WTC11 (cell line): Measurements from ENCODE around the gene NRIP2. TPM values are rescaled to one million over a fixed set of nuclear protein-coding genes. Genes with fewer than 3 reads are reported as not detected.

Experiments used
- ATAC-seq: fragments of 200-7000 bp; cut with Tn5 transposase; 2 replicates; pipeline ENCODE4 v1.10.0; 2021; ENCODE audit warnings: mild to moderate bottlenecking, moderate library complexity
- CTCF ChIA-PET: fragments of 300-600 bp; sonication (Branson Sonifier 250); formaldehyde crosslinking; loops from one replicate; lab custom pipeline; 2021; ENCODE audit warnings: antibody characterized with exemption; lab: Charles Lee
- POLR2A ChIA-PET: fragments of 350-600 bp; sonication (Branson Sonifier 250); formaldehyde crosslinking; loops from one replicate; lab custom pipeline; 2021; ENCODE audit warnings: antibody characterized with exemption; lab: Charles Lee
- DNase-seq: peaks from one replicate; pipeline ENCODE4 v3.0.0; 2021; ENCODE audit warnings: low spot score
- H3K27ac Mint-ChIP-seq: 2 replicates; pipeline ENCODE4 v1.8.0; 2021; ENCODE audit warnings: mixed read lengths
- H3K27me3 Mint-ChIP-seq: 2 replicates; pipeline ENCODE4 v1.8.0; 2021; ENCODE audit warnings: low read depth, mild to moderate bottlenecking, moderate library complexity, mixed read lengths
- H3K36me3 Mint-ChIP-seq: 2 replicates; pipeline ENCODE4 v1.8.0; 2021; ENCODE audit warnings: mixed read lengths
- H3K4me1 Mint-ChIP-seq: 2 replicates; pipeline ENCODE4 v1.8.0; 2022; ENCODE audit warnings: mixed read lengths
- H3K4me3 Mint-ChIP-seq: 2 replicates; pipeline ENCODE4 v1.8.0; 2021; ENCODE audit warnings: mild to moderate bottlenecking, moderate library complexity, mixed read lengths
- H3K9me3 Mint-ChIP-seq: 2 replicates; pipeline ENCODE4 v1.8.0; 2021; ENCODE audit warnings: mixed read lengths
- ETV6 ChIP-seq: sonication (generic); formaldehyde crosslinking; IDR thresholded peaks from 2 replicates; pipeline ENCODE4 v1.8.1; 2022; ENCODE audit warnings: mild to moderate bottlenecking, missing genetic modification reagents
- FOXJ3 ChIP-seq: sonication (generic); formaldehyde crosslinking; IDR thresholded peaks from 2 replicates; pipeline ENCODE4 v1.9.0; 2021; ENCODE audit warnings: missing genetic modification reagents, mild to moderate bottlenecking, borderline replicate concordance
- GABPB1 ChIP-seq: sonication (generic); formaldehyde crosslinking; IDR thresholded peaks from 2 replicates; pipeline ENCODE4 v1.8.1; 2023; ENCODE audit warnings: mild to moderate bottlenecking, missing genetic modification reagents
- IRF2 ChIP-seq: sonication (generic); formaldehyde crosslinking; IDR thresholded peaks from 2 replicates; pipeline ENCODE4 v1.8.0; 2022; ENCODE audit warnings: low read depth, missing genetic modification reagents, borderline replicate concordance
- MXD4 ChIP-seq: fragments of 250-450 bp; sonication (Bioruptor Pico); IDR thresholded peaks from 2 replicates; pipeline ENCODE4 v1.8.0; 2021; ENCODE audit warnings: mild to moderate bottlenecking, moderate library complexity, borderline replicate concordance
- NFYB ChIP-seq: sonication (generic); formaldehyde crosslinking; conservative IDR thresholded peaks from 2 replicates; pipeline ENCODE4 v1.8.0; 2022; ENCODE audit warnings: low read depth, missing genetic modification reagents
- NR2C2 ChIP-seq: sonication (generic); formaldehyde crosslinking; IDR thresholded peaks from 2 replicates; pipeline ENCODE4 v1.8.0; 2022; ENCODE audit warnings: mild to moderate bottlenecking, missing genetic modification reagents
- PRRX2 ChIP-seq: fragments of 250-450 bp; sonication (Bioruptor Pico); IDR thresholded peaks from 2 replicates; pipeline ENCODE4 v1.8.0; 2021; ENCODE audit warnings: mild to moderate bottlenecking
- SMAD3 ChIP-seq: sonication (generic); formaldehyde crosslinking; IDR thresholded peaks from 2 replicates; pipeline ENCODE4 v1.8.0; 2022; ENCODE audit warnings: missing genetic modification reagents, mild to moderate bottlenecking, borderline replicate concordance
- SMAD4 ChIP-seq: sonication (generic); formaldehyde crosslinking; IDR thresholded peaks from 2 replicates; pipeline ENCODE4 v1.8.0; 2022; ENCODE audit warnings: mild to moderate bottlenecking, missing genetic modification reagents
- TCF7 ChIP-seq: sonication (generic); formaldehyde crosslinking; IDR thresholded peaks from 2 replicates; pipeline ENCODE4 v1.8.0; 2022; ENCODE audit warnings: mild to moderate bottlenecking, low read depth, missing genetic modification reagents, moderate library complexity
- TEAD1 ChIP-seq: sonication (generic); formaldehyde crosslinking; IDR thresholded peaks from 2 replicates; pipeline ENCODE4 v1.8.0; 2022; ENCODE audit warnings: mild to moderate bottlenecking, missing genetic modification reagents
- TP53 ChIP-seq: sonication (generic); formaldehyde crosslinking; IDR thresholded peaks from 2 replicates; pipeline ENCODE4 v1.8.1; 2023; ENCODE audit warnings: mild to moderate bottlenecking, missing genetic modification reagents
- ZNF121 ChIP-seq: sonication (generic); formaldehyde crosslinking; IDR thresholded peaks from 2 replicates; pipeline ENCODE4 v1.8.0; 2023; ENCODE audit warnings: missing genetic modification reagents
- ZNF138 ChIP-seq: sonication (generic); formaldehyde crosslinking; conservative IDR thresholded peaks from 2 replicates; pipeline ENCODE4 v1.8.1; 2022; ENCODE audit warnings: mild to moderate bottlenecking, moderate library complexity, missing genetic modification reagents
- total RNA-seq: library from RNA; stranded (reverse); gene quantifications from 3 replicates; pipeline ENCODE4 v1.2.3, GENCODE V29; 2021
- TF ChIP-seq, protein P1 (sequence below): fragments of 250-450 bp; sonication (Bioruptor Pico); IDR thresholded peaks from 2 replicates; pipeline ENCODE4 v1.8.0; 2021; ENCODE audit warnings: mild to moderate bottlenecking
- TF ChIP-seq, protein P2 (sequence below): sonication (generic); formaldehyde crosslinking; IDR thresholded peaks from 2 replicates; pipeline ENCODE4 v1.8.1; 2022; ENCODE audit warnings: low read depth, mild to moderate bottlenecking, moderate library complexity, missing genetic modification reagents, borderline replicate concordance
- TF ChIP-seq, protein P3 (sequence below): sonication (generic); formaldehyde crosslinking; IDR thresholded peaks from 2 replicates; pipeline ENCODE4 v1.8.1; 2022; ENCODE audit warnings: mild to moderate bottlenecking, moderate library complexity, missing genetic modification reagents
- TF ChIP-seq, protein P4 (sequence below): sonication (generic); formaldehyde crosslinking; IDR thresholded peaks from 2 replicates; pipeline ENCODE4 v1.8.0; 2022; ENCODE audit warnings: missing genetic modification reagents
- TF ChIP-seq, protein P5 (sequence below): fragments of 250-450 bp; sonication (Bioruptor Pico); IDR thresholded peaks from 2 replicates; pipeline ENCODE4 v1.9.0; 2021; ENCODE audit warnings: mild to moderate bottlenecking
- TF ChIP-seq, protein P6 (sequence below): sonication (generic); formaldehyde crosslinking; IDR thresholded peaks from 2 replicates; pipeline ENCODE4 v1.8.1; 2023; ENCODE audit warnings: mild to moderate bottlenecking, missing genetic modification reagents
- TF ChIP-seq, protein P7 (sequence below): sonication (generic); formaldehyde crosslinking; IDR thresholded peaks from 2 replicates; pipeline ENCODE4 v1.8.0; 2023; ENCODE audit warnings: mild to moderate bottlenecking, missing genetic modification reagents

NRIP2 gene
- total RNA-seq, 1 experiment from 2014 or later = not detected

DNA sequence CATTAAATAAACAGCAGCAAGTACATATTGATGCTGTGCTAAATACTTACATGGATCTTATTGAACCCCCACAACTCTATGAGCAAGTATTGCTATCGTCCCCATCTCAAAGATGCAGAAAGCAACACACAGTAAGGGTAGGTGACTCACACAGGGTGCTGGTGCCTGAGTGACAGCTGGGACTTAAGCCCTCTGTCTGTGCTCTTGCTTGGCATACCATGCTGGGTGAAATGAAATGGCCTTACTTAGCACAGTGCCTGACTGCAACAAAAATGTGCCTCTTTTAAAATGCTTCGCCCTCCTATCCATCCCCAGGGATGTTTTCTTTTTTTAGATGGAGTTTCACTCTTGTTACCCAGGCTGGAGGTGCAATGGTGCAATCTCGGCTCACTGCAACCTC, 21.2 kb upstream of the NRIP2 start:
- Mint-ChIP-seq H3K4me3 (no peak overlapping the region), H3K27ac (no peak overlapping the region), H3K4me1 (peaks cover 3% of the 10 kb centered on the region; the same call in 1 of the 2 replicates), H3K36me3 (peaks cover 23% of the 10 kb centered on the region), H3K27me3 (no peaks in the 10 kb centered on the region; the same call in 1 of the 2 replicates), H3K9me3 (no peaks in the 10 kb centered on the region)
- TF ChIP-seq, protein P1, sequence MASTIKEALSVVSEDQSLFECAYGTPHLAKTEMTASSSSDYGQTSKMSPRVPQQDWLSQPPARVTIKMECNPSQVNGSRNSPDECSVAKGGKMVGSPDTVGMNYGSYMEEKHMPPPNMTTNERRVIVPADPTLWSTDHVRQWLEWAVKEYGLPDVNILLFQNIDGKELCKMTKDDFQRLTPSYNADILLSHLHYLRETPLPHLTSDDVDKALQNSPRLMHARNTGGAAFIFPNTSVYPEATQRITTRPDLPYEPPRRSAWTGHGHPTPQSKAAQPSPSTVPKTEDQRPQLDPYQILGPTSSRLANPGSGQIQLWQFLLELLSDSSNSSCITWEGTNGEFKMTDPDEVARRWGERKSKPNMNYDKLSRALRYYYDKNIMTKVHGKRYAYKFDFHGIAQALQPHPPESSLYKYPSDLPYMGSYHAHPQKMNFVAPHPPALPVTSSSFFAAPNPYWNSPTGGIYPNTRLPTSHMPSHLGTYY = no peak
- TF ChIP-seq TCF7 (CRISPR knock-in tag) (no peak), ETV6 (no peak), SMAD4 (CRISPR knock-in tag) (no peak), TP53 (no peak), ZNF138 (CRISPR knock-in tag) (no peak), MXD4 (CRISPR knock-in tag) (no peak), TEAD1 (CRISPR knock-in tag) (no peak), NFYB (CRISPR knock-in tag) (no peak), PRRX2 (CRISPR knock-in tag) (no peak), ZNF121 (CRISPR knock-in tag) (no peak)
- TF ChIP-seq, protein P2, sequence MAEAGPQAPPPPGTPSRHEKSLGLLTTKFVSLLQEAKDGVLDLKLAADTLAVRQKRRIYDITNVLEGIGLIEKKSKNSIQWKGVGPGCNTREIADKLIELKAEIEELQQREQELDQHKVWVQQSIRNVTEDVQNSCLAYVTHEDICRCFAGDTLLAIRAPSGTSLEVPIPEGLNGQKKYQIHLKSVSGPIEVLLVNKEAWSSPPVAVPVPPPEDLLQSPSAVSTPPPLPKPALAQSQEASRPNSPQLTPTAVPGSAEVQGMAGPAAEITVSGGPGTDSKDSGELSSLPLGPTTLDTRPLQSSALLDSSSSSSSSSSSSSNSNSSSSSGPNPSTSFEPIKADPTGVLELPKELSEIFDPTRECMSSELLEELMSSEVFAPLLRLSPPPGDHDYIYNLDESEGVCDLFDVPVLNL (CRISPR knock-in tag) = no peak
- TF ChIP-seq, protein P3, sequence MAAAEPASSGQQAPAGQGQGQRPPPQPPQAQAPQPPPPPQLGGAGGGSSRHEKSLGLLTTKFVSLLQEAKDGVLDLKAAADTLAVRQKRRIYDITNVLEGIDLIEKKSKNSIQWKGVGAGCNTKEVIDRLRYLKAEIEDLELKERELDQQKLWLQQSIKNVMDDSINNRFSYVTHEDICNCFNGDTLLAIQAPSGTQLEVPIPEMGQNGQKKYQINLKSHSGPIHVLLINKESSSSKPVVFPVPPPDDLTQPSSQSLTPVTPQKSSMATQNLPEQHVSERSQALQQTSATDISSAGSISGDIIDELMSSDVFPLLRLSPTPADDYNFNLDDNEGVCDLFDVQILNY (CRISPR knock-in tag) = no peak
- TF ChIP-seq, protein P4, sequence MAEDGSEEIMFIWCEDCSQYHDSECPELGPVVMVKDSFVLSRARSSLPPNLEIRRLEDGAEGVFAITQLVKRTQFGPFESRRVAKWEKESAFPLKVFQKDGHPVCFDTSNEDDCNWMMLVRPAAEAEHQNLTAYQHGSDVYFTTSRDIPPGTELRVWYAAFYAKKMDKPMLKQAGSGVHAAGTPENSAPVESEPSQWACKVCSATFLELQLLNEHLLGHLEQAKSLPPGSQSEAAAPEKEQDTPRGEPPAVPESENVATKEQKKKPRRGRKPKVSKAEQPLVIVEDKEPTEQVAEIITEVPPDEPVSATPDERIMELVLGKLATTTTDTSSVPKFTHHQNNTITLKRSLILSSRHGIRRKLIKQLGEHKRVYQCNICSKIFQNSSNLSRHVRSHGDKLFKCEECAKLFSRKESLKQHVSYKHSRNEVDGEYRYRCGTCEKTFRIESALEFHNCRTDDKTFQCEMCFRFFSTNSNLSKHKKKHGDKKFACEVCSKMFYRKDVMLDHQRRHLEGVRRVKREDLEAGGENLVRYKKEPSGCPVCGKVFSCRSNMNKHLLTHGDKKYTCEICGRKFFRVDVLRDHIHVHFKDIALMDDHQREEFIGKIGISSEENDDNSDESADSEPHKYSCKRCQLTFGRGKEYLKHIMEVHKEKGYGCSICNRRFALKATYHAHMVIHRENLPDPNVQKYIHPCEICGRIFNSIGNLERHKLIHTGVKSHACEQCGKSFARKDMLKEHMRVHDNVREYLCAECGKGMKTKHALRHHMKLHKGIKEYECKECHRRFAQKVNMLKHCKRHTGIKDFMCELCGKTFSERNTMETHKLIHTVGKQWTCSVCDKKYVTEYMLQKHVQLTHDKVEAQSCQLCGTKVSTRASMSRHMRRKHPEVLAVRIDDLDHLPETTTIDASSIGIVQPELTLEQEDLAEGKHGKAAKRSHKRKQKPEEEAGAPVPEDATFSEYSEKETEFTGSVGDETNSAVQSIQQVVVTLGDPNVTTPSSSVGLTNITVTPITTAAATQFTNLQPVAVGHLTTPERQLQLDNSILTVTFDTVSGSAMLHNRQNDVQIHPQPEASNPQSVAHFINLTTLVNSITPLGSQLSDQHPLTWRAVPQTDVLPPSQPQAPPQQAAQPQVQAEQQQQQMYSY (CRISPR knock-in tag) = no peak
- DNase-seq (no peak), ATAC-seq (no peak)
- POLR2A ChIA-PET = interaction anchor here (0.8 to 1.2 kb wide), 2 partner anchors 21 to 30 kb away, joined by 3 read pairs; partner anchors contain the start of genes FOXM1 and RHNO1
- CTCF ChIA-PET = interaction anchor here (2.8 to 4.2 kb wide), 4 partner anchors 10 to 185 kb away, joined by 11 to 30 read pairs (median 25); no protein-coding TSS in a partner anchor

DNA sequence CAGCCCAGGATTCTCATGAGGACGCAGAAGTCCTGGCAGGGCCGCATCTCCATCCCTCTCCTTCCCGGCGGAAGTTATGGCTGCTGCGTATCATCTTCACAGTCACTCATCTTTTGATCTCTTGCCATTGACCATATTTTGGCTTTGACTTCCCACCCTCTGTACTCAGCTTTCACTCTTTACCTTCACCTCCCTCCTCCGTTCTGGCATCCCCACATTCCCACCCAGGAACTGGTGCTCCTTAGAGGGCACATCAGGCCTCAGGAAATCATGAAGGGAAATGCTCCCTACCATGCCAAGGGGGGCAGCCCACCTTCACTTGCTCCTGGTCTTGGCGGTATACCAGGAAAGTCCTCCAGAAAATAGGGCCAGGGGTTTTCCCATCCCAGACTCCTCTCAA, 20.7 kb upstream of the NRIP2 start:
- DNase-seq = no peak
- Mint-ChIP-seq H3K9me3 (no peaks in the 10 kb centered on the region), H3K4me3 (no peak overlapping the region), H3K4me1 (peaks cover 3% of the 10 kb centered on the region; the same call in 1 of the 2 replicates), H3K36me3 (peaks cover 21% of the 10 kb centered on the region), H3K27me3 (no peaks in the 10 kb centered on the region; the same call in 1 of the 2 replicates), H3K27ac (peak overlapping the region; percentile 60; the same call in 1 of the 2 replicates)
- POLR2A ChIA-PET = interaction anchor here (0.8 to 1.2 kb wide), 2 partner anchors 21 to 30 kb away, joined by 3 read pairs; partner anchors contain the start of genes FOXM1 and RHNO1
- ATAC-seq = no peak
- CTCF ChIA-PET = interaction anchor here (2.4 to 3.4 kb wide), 4 partner anchors 10 to 179 kb away, joined by 25 to 50 read pairs (median 28); no protein-coding TSS in a partner anchor
- no peak for TF ChIP-seq NR2C2 (CRISPR knock-in tag)
- TF ChIP-seq, protein P5, sequence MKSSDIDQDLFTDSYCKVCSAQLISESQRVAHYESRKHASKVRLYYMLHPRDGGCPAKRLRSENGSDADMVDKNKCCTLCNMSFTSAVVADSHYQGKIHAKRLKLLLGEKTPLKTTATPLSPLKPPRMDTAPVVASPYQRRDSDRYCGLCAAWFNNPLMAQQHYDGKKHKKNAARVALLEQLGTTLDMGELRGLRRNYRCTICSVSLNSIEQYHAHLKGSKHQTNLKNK = no peak
- TF ChIP-seq, protein P6, sequence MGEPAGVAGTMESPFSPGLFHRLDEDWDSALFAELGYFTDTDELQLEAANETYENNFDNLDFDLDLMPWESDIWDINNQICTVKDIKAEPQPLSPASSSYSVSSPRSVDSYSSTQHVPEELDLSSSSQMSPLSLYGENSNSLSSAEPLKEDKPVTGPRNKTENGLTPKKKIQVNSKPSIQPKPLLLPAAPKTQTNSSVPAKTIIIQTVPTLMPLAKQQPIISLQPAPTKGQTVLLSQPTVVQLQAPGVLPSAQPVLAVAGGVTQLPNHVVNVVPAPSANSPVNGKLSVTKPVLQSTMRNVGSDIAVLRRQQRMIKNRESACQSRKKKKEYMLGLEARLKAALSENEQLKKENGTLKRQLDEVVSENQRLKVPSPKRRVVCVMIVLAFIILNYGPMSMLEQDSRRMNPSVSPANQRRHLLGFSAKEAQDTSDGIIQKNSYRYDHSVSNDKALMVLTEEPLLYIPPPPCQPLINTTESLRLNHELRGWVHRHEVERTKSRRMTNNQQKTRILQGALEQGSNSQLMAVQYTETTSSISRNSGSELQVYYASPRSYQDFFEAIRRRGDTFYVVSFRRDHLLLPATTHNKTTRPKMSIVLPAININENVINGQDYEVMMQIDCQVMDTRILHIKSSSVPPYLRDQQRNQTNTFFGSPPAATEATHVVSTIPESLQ (CRISPR knock-in tag) = no peak
- no peak for TF ChIP-seq SMAD3 (CRISPR knock-in tag)
- TF ChIP-seq ZNF121 (CRISPR knock-in tag) = no peak
- no peak for TF ChIP-seq SMAD4 (CRISPR knock-in tag)
- TF ChIP-seq, protein P3 (CRISPR knock-in tag) = no peak
- TF ChIP-seq, protein P7, sequence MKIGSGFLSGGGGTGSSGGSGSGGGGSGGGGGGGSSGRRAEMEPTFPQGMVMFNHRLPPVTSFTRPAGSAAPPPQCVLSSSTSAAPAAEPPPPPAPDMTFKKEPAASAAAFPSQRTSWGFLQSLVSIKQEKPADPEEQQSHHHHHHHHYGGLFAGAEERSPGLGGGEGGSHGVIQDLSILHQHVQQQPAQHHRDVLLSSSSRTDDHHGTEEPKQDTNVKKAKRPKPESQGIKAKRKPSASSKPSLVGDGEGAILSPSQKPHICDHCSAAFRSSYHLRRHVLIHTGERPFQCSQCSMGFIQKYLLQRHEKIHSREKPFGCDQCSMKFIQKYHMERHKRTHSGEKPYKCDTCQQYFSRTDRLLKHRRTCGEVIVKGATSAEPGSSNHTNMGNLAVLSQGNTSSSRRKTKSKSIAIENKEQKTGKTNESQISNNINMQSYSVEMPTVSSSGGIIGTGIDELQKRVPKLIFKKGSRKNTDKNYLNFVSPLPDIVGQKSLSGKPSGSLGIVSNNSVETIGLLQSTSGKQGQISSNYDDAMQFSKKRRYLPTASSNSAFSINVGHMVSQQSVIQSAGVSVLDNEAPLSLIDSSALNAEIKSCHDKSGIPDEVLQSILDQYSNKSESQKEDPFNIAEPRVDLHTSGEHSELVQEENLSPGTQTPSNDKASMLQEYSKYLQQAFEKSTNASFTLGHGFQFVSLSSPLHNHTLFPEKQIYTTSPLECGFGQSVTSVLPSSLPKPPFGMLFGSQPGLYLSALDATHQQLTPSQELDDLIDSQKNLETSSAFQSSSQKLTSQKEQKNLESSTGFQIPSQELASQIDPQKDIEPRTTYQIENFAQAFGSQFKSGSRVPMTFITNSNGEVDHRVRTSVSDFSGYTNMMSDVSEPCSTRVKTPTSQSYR (CRISPR knock-in tag) = no peak
- no peak for TF ChIP-seq FOXJ3
- no peak for TF ChIP-seq GABPB1 (CRISPR knock-in tag)
- TF ChIP-seq IRF2 = no peak
